ENCODE results near the gene AIRE.

The AIRE gene

DNA sequence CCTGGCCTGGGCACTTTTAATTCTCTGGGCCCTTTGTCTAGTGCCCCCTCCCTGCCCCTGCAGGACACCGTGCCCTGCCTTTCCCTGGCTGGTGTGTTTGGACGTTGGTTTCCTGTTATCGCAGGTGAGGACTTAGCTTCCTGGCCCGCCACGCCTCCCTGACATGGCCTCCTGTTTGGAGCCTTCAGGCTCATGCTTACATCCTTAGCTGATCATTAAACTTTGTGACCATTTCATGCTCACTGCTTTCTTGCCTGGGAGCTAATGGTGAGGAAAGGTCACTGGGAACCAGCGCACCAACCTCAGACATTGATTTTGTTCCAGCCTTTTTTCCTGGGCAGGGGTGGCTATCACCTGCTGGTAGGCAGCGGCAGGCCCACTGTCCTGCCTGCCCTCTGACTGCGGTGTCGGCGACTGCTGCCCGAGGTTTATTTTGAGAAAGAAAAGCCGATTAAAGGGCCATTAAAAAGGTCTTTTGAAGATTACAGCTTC lies 17.9 kb downstream of the AIRE start:
- DNase-seq (ENCODE audit: low read depth in 1 of 2, low spot score in 1 of 2), result no peak

GRCh38 chr21:44304011-44304616 lies 18.4 kb downstream of the AIRE start:
- no peak for DNase-seq (ENCODE audit: low read depth in 1 of 2, low spot score in 1 of 2)

DNA sequence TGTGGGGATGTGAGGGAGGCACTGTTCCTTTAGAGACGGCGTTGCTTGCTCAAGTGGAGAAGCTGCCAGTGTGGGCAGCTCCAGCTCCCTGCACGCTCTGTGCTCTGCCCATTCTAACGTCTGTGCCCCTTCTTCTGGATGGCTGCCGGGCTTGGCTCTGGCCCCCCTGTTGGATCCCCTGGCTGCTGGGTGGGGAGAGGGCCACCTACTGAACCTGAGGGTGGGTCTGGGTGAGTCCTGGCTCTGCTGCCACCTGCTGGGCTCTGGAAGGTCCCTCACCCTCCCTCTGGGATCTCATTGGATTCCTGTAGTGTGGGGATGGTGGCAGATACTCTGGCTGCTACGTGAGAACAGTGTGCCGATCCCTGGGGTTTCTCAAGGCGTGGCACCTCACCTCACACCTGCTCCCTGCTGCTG lies 19.2 kb downstream of the AIRE start:
- no peak for DNase-seq (ENCODE audit: low read depth in 1 of 2, low spot score in 1 of 2)

DNA sequence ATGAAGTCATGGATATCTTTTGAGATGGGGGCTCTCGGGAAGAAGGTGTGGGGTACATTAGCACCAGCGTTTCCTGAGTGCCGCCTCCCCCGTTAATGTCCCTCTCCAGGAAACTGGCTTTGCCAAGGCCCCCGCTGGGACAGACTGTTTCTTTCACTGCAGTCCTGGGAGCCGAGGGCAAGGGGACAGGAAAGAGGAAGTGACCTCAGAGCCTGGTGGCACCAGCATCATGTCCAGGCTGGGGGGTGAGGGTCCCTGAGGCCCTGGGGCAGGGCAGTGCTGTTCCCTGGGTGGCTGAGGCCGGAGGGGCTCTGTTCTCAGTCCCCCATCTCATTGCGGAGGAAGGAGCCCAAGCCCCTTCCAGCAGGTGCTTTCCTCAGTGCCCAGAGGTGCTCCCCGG lies 20.0 kb downstream of the AIRE start:
- no peak for DNase-seq (ENCODE audit: low read depth in 1 of 2, low spot score in 1 of 2)

- DNase-seq (ENCODE audit: low read depth in 1 of 2, low spot score in 1 of 2), result no peak
Measured at GRCh38 chr21:44306936-44307704, 21.4 kb downstream of the AIRE start.

DNA sequence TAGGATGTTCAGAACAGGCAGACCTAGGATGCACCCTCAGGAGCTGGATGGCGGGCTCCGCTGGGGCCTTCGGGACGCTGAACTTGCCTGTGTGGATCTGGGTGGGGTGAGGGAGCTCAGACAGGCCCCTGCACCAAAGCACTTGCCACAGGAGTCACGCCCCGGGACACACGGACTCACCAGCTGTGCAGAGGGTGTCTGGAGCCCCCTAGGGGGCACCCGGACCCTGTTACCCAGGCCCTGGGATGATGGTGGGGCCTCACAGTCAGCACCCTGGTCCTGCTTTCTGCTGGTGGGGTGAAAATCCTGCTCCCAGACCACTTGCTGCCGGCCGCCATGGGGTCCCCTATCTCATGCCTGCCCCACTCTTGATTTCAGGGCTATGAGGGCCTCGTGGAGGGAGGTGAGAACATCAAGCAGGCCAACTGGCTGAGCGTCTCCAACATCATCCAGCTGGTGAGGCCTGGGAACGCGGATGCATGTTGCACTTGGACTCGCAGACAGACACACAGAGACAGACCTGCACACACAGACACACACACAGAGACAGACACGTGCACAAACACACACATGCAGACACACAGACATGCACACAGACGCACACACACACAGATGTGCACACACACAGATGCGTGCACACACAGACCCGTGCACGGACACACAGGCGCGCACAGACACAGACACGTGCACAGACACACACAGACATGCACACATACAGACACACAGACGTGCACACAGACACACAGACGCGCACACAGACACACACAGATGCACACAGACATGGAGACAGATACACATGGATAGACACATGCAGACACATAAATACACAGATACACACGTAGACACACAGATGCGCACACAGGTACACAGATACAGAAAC lies 25.2 kb downstream of the AIRE start:
- no peak for DNase-seq (ENCODE audit: low read depth in 1 of 2, low spot score in 1 of 2)

DNA sequence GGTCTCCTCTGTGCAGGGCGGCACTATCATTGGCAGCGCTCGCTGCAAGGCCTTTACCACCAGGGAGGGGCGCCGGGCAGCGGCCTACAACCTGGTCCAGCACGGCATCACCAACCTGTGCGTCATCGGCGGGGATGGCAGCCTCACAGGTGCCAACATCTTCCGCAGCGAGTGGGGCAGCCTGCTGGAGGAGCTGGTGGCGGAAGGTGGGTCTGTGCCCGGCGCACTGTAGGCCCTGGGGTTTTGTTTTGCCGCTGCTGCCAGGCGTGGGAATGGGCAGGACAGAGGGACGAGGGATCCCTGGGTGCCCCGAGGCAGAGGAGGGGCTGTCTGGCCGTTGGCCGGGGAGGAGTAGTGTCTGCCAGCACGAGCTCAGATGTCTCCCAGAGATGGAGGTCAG lies 26.4 kb downstream of the AIRE start:
- DNase-seq (ENCODE audit: low read depth in 1 of 2, low spot score in 1 of 2), result no peak

DNA sequence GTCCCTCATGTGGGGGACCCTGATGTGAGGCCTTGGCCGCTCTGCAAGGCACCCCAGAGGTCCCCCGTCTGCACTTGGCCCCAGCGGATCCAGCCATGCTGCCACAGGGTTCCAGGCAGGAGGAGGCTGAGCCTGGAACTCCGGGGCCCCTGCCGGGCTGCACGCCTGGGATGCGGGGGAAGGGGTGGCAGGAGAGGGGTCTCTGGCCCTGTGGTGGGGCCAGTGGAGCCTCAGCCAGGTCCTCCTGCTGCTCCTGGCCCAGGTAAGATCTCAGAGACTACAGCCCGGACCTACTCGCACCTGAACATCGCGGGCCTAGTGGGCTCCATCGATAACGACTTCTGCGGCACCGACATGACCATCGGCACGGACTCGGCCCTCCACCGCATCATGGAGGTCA lies 27.0 kb downstream of the AIRE start:
- no peak for DNase-seq (ENCODE audit: low read depth in 1 of 2, low spot score in 1 of 2)

DNA sequence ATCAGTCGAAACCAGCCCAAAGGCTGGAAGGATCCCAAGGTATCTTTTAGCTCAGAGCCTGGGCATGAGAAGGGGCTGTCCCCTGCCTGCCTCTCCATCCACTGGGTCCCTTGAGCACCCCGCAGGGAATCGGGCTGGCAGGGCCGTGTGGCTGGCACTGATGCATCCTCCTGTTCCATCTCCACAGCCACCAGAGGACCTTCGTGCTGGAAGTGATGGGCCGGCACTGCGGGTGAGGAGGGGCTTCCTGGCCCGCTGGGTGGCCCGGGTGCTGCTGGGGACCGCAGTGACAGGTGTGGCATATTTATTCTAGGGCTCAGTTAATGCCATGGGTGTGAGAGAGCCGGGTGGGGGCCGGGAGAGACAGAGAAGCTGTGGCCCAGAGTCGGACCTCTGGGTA lies 27.8 kb downstream of the AIRE start:
- no peak for DNase-seq (ENCODE audit: low read depth in 1 of 2, low spot score in 1 of 2)

GRCh38 chr21:44314128-44314527 lies 28.5 kb downstream of the AIRE start:
- no peak for DNase-seq (ENCODE audit: low read depth in 1 of 2, low spot score in 1 of 2)

DNA sequence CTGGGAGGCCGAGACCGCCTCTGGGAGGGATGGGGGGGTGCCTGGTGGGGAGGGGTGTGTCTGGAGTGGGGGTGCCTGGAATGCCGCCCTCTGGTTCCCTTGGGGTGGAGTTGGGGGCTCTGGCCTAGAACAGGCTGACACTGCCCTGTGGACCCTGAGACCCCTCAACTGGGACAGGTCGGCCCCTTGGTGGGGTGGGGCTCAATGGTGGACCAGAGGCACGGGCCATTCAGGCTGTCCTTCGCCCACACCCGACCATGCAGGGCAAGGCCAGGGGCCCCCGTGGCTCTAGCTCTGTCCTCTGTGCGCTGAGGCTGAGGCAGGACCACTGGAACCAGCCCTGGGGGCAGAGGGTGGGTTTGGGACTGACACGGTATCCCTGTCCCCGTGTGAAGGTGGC lies 28.9 kb downstream of the AIRE start:
- DNase-seq (ENCODE audit: low read depth in 1 of 2, low spot score in 1 of 2), result no peak

GRCh38 chr21:44315691-44316203 lies 30.1 kb downstream of the AIRE start:
- DNase-seq (ENCODE audit: low read depth in 1 of 2, low spot score in 1 of 2), result no peak

GRCh38 chr21:44316277-44316900 lies 30.7 kb downstream of the AIRE start:
- no peak for DNase-seq (ENCODE audit: low read depth in 1 of 2, low spot score in 1 of 2)

- DNase-seq (ENCODE audit: low read depth in 1 of 2, low spot score in 1 of 2), result no peak
Measured at GRCh38 chr21:44317241-44317782, 31.6 kb downstream of the AIRE start.

- DNase-seq (ENCODE audit: low read depth in 1 of 2, low spot score in 1 of 2), result no peak
Measured at GRCh38 chr21:44317871-44318270, 32.2 kb downstream of the AIRE start.

- DNase-seq (ENCODE audit: low read depth in 1 of 2, low spot score in 1 of 2), result no peak
Measured at GRCh38 chr21:44318489-44319285, 33.0 kb downstream of the AIRE start.

- DNase-seq (ENCODE audit: low read depth in 1 of 2, low spot score in 1 of 2), result no peak
Measured at GRCh38 chr21:44319407-44320065, 33.9 kb downstream of the AIRE start.

DNA sequence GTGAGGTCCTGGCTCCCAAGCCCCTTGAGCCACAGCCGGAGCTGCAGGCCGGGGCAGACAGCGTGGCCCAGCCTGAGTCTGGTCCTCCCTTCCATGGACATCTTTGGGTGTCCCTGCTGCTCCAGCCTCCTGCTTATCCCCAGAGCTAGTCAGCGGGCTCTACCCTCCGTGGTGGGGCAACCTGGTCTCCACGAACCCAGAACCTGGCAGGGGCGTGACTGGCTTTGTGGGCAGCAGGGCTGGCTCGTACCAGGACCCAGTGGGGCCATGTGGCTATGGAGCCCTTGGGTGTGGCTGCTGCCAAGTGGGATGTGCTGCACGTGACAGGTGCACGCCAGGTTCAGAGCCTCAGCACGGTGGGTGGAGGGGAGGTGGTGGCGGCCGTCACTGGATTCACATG lies 35.2 kb downstream of the AIRE start:
- DNase-seq (ENCODE audit: low read depth in 1 of 2, low spot score in 1 of 2), result no peak

DNA sequence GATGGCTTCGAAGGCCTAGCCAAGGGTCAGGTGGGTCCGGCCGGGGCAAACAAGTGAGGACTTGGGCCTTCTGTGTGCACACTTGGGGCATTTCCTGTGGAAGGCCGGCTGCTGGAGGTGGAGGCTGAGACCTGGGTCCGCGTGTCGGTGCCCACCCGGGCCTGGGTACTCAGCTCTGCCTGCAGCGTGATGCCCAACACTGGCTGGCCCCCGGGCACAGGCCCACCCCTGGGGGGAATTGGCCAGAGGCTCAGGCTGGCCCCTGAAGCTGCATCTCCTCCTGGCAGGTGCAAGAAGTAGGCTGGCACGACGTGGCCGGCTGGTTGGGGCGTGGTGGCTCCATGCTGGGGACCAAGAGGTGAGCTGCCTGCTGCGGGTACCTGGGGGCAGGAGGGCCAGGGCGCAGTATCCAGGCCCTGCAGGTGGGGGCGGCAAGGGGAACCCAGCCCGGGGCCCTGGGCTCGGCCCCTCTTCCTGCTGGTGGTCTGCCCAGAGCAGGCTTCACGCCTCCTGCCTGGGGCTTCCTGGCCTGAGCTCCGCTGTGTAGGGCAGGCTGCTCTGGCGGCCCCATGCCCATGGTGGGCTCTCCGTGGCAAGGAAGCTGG lies 36.3 kb downstream of the AIRE start:
- no peak for DNase-seq (ENCODE audit: low read depth in 1 of 2, low spot score in 1 of 2)

Data from activated CD4-positive, alpha-beta T cell treated with anti-CD3 and anti-CD28 coated beads, Interleukin-2, amount 50 U/mL, for 24 hours (primary cell).